CD4-positive, CD25-positive, alpha-beta regulatory T cell (primary cell): ENCODE data around the gene TBCEL. TPM values are rescaled to one million over a fixed set of nuclear protein-coding genes. Genes with fewer than 3 reads are reported as not detected.

Experiments
- ATAC-seq, 2 donors: fragments of 150-1000 bp; cut with Tn5 transposase; one replicate each; pipeline ENCODE4 v1.10.0; 2021; ENCODE audit warnings: low read depth in 2 of 2, moderate number of reproducible peaks in 2 of 2, moderate library complexity in 1 of 2
- DNase-seq, 3 donors: peaks; one replicate each; pipeline versions ENCODE4 v3.0.0 to v3.0.0-alpha.2; 2012 to 2022; ENCODE audit warnings: mixed read lengths in 1 of 3
- H3K27ac ChIP-seq: one replicate; pipeline ENCODE4 v1.7.0; 2013; ENCODE audit warnings: mild to moderate bottlenecking, low read length; ENCODE audit not compliant: insufficient read depth, poor library complexity, severe bottlenecking
- H3K27me3 ChIP-seq: one replicate; pipeline ENCODE4 v1.7.0; 2013; ENCODE audit warnings: low read length; ENCODE audit not compliant: control insufficient read depth, insufficient read depth
- H3K36me3 ChIP-seq: one replicate; pipeline ENCODE4 v1.7.0; 2013; ENCODE audit warnings: mild to moderate bottlenecking, low read length, moderate library complexity; ENCODE audit not compliant: control insufficient read depth, insufficient read depth
- H3K4me1 ChIP-seq: 2 replicates; pipeline ENCODE4 v1.7.0; 2013; ENCODE audit warnings: mild to moderate bottlenecking, low read length; ENCODE audit not compliant: insufficient read depth, control insufficient read depth, poor library complexity, severe bottlenecking
- H3K4me3 ChIP-seq: one replicate; pipeline ENCODE4 v1.7.0; 2013; ENCODE audit warnings: low read depth, mild to moderate bottlenecking, low read length, moderate library complexity
- H3K9me3 ChIP-seq, 2 experiments: 1 replicate in 1 of 2; 2 replicates in 1 of 2; pipeline ENCODE4 v1.7.0; 2013; ENCODE audit warnings: low read length in 2 of 2, mild to moderate bottlenecking in 1 of 2, moderate library complexity in 1 of 2; ENCODE audit not compliant: control insufficient read depth in 2 of 2
- H3K27ac Mint-ChIP-seq, 3 donors: one replicate each; pipeline ENCODE4 v1.8.0; 2020 to 2022; ENCODE audit warnings: mild to moderate bottlenecking in 3 of 3, mixed read lengths in 3 of 3, moderate library complexity in 2 of 3
- H3K27me3 Mint-ChIP-seq: one replicate; pipeline ENCODE4 v1.8.0; 2022; ENCODE audit warnings: mild to moderate bottlenecking, mixed read lengths
- H3K36me3 Mint-ChIP-seq: one replicate; pipeline ENCODE4 v1.8.0; 2020; ENCODE audit warnings: mixed read lengths
- H3K4me1 Mint-ChIP-seq, 4 donors: one replicate each; pipeline ENCODE4 v1.8.0; 2020 to 2022; ENCODE audit warnings: mixed read lengths in 4 of 4, mild to moderate bottlenecking in 1 of 4
- H3K4me3 Mint-ChIP-seq, 4 donors: one replicate each; pipeline ENCODE4 v1.8.0; 2020 to 2022; ENCODE audit warnings: mild to moderate bottlenecking in 4 of 4, mixed read lengths in 4 of 4, moderate library complexity in 3 of 4
- H3K9me3 Mint-ChIP-seq, 7 donors: one replicate each; pipeline ENCODE4 v1.8.0; 2020 to 2022; ENCODE audit warnings: mixed read lengths in 7 of 7, mild to moderate bottlenecking in 3 of 7, moderate library complexity in 2 of 7
- polyA plus RNA-seq, 4 donors: library from polyadenylated mRNA; unstranded; fragments of 300-500 nt; fragmentation: Illumina TruSeq; gene quantifications; one replicate each; pipeline ENCODE4 v1.2.3, GENCODE V29; 2021
- total RNA-seq: library from RNA; stranded (reverse); gene quantifications from one replicate; pipeline ENCODE4 v1.2.3, GENCODE V29; 2022

Gene TBCEL
- total and polyA plus RNA-seq, 5 donors from 2014 or later: 2.3 to 15.9 (median 4.7) TPM

GRCh38 chr11:120988603-120989002, 35.3 kb upstream of the TBCEL start:
- DNase-seq (no peak), ATAC-seq (no peak)
- no peaks in the 10 kb centered on the region for H3K36me3 ChIP-seq
- Mint-ChIP-seq H3K9me3 (no peaks in the 10 kb centered on the region), H3K4me1 (peaks cover 0 to 9% (median 4%) of the 10 kb centered on the region in 4 donors), H3K4me3 (no peak overlapping the region), H3K27ac (peak overlapping the region in 1 of 3 donors; percentile 33), H3K36me3 (no peaks in the 10 kb centered on the region), H3K27me3 (peaks cover 32% of the 10 kb centered on the region)
- peaks cover 10% of the 10 kb centered on the region for H3K4me1 ChIP-seq
- H3K27me3 ChIP-seq: peaks cover 8% of the 10 kb centered on the region
- H3K4me3 ChIP-seq: no peak overlapping the region
- H3K27ac ChIP-seq: no peak overlapping the region
- H3K9me3 ChIP-seq: no peaks in the 10 kb centered on the region

DNA sequence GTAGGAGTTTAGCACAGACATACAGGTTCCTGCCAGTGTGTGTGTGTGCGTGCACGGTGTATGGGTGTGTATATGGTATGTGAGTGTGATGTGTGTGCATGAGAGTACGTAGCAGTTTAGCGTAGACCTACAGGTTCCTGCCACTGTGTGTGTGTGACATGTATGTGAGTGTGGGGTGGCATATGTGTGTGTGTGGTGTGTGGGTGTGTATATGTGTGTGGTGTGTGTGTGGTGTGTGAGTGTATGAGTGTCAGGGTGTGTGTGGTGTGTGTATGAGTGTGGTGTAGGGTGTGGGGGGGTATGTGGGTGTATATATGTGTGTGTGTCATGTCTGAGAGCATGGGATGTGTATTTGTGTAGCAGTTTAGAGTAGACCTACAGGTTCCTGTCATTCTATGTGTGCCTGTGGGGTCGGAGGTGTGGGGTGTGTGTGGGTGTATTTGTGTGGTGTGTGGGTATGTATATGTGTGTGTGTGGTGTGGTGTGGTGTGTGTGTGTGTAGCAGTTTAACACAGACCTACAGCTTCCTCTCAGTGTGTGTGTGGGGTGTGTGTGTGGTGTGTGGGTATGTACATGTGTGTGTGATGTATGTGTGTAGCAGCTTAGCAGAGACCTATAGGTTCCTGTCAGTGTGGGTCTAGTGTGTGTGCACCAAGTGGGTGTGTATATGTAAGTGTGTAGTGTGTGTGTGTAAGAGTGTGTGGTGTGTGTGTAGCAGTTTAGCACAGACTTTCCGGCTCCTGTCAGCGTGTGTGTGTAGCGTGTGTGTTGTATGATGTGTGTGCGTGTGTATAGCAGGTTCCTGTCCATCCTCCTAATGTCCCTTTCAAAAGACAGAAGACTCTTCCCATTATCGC, 31.8 kb upstream of the TBCEL start:
- no peak overlapping the region for H3K4me3 Mint-ChIP-seq
- DNase-seq: no peak

GRCh38 chr11:120994091-120994859, 29.6 kb upstream of the TBCEL start:
- Mint-ChIP-seq H3K27me3 (peaks cover 7% of the 10 kb centered on the region), H3K27ac (no peak overlapping the region), H3K4me3 (no peak overlapping the region), H3K9me3 (no peaks in the 10 kb centered on the region), H3K4me1 (no peaks in the 10 kb centered on the region), H3K36me3 (no peaks in the 10 kb centered on the region)
- DNase-seq (no peak), ATAC-seq (no peak)
- no peaks in the 10 kb centered on the region for H3K36me3 ChIP-seq
- peaks cover 7% of the 10 kb centered on the region for H3K27me3 ChIP-seq
- H3K4me1 ChIP-seq: no peaks in the 10 kb centered on the region
- H3K27ac ChIP-seq: no peak overlapping the region
- no peak overlapping the region for H3K4me3 ChIP-seq
- no peaks in the 10 kb centered on the region for H3K9me3 ChIP-seq

More for the DNA sequence above, 31.8 kb upstream of the TBCEL start:
- H3K4me1 Mint-ChIP-seq: no peaks in the 10 kb centered on the region
- Histone ChIP-seq H3K27ac (no peak overlapping the region), H3K4me3 (no peak overlapping the region), H3K27me3 (peaks cover 7% of the 10 kb centered on the region), H3K36me3 (no peaks in the 10 kb centered on the region), H3K4me1 (no peaks in the 10 kb centered on the region), H3K9me3 (no peaks in the 10 kb centered on the region)
- peaks cover 8% of the 10 kb centered on the region for H3K27me3 Mint-ChIP-seq
- H3K36me3 Mint-ChIP-seq: no peaks in the 10 kb centered on the region
- ATAC-seq: no peak
- H3K27ac Mint-ChIP-seq: no peak overlapping the region
- no peaks in the 10 kb centered on the region for H3K9me3 Mint-ChIP-seq

GRCh38 chr11:120995184-120995583, 28.7 kb upstream of the TBCEL start:
- Histone ChIP-seq H3K9me3 (no peaks in the 10 kb centered on the region), H3K36me3 (no peaks in the 10 kb centered on the region), H3K27ac (no peak overlapping the region), H3K27me3 (peaks cover 7% of the 10 kb centered on the region), H3K4me1 (no peaks in the 10 kb centered on the region), H3K4me3 (no peak overlapping the region)
- Mint-ChIP-seq H3K4me3 (no peak overlapping the region), H3K9me3 (no peaks in the 10 kb centered on the region), H3K27ac (no peak overlapping the region), H3K4me1 (no peaks in the 10 kb centered on the region), H3K27me3 (peaks cover 10% of the 10 kb centered on the region), H3K36me3 (no peaks in the 10 kb centered on the region)
- ATAC-seq (no peak), DNase-seq (no peak)

- no peaks in the 10 kb centered on the region for H3K9me3 Mint-ChIP-seq
- no peak for ATAC-seq
- H3K27ac Mint-ChIP-seq: no peak overlapping the region
- no peaks in the 10 kb centered on the region for H3K4me1 ChIP-seq
- H3K4me1 Mint-ChIP-seq: no peaks in the 10 kb centered on the region
- no peak overlapping the region for H3K4me3 ChIP-seq
- no peaks in the 10 kb centered on the region for H3K9me3 ChIP-seq
- H3K4me3 Mint-ChIP-seq: no peak overlapping the region
- no peaks in the 10 kb centered on the region for H3K36me3 Mint-ChIP-seq
- no peaks in the 10 kb centered on the region for H3K36me3 ChIP-seq
- H3K27ac ChIP-seq: no peak overlapping the region
- peaks cover 13% of the 10 kb centered on the region for H3K27me3 Mint-ChIP-seq
- H3K27me3 ChIP-seq: peaks cover 3% of the 10 kb centered on the region
- DNase-seq: no peak
Observed at GRCh38 chr11:120996973-120997372, 26.9 kb upstream of the TBCEL start.

- Mint-ChIP-seq H3K27me3 (peaks cover 15% of the 10 kb centered on the region), H3K4me1 (no peaks in the 10 kb centered on the region), H3K27ac (no peak overlapping the region), H3K9me3 (peaks cover 0 to 5% (median 0%) of the 10 kb centered on the region in 7 donors), H3K4me3 (no peak overlapping the region), H3K36me3 (no peaks in the 10 kb centered on the region)
- H3K4me3 ChIP-seq: no peak overlapping the region
- H3K36me3 ChIP-seq: no peaks in the 10 kb centered on the region
- H3K27ac ChIP-seq: no peak overlapping the region
- DNase-seq: no peak
- no peak for ATAC-seq
- no peaks in the 10 kb centered on the region for H3K4me1 ChIP-seq
- no peaks in the 10 kb centered on the region for H3K9me3 ChIP-seq
- H3K27me3 ChIP-seq: peaks cover 3% of the 10 kb centered on the region
Observed at GRCh38 chr11:120998581-120998980, 25.3 kb upstream of the TBCEL start.

- ATAC-seq: no peak
Observed at GRCh38 chr11:121004206-121004840, 19.6 kb upstream of the TBCEL start.

More at GRCh38 chr11:121004206-121004840, 19.6 kb upstream of the TBCEL start:
- no peaks in the 10 kb centered on the region for H3K36me3 ChIP-seq
- H3K9me3 Mint-ChIP-seq: peaks cover 0 to 9% (median 5%) of the 10 kb centered on the region in 7 donors
- H3K4me1 ChIP-seq: no peaks in the 10 kb centered on the region
- no peak overlapping the region for H3K4me3 ChIP-seq
- no peak overlapping the region for H3K4me3 Mint-ChIP-seq
- H3K9me3 ChIP-seq: peaks cover 3 to 8% of the 10 kb centered on the region in 2 experiments
- H3K27me3 Mint-ChIP-seq: peaks cover 27% of the 10 kb centered on the region
- H3K36me3 Mint-ChIP-seq: no peaks in the 10 kb centered on the region
- DNase-seq: no peak
- H3K27ac ChIP-seq: no peak overlapping the region
- H3K27ac Mint-ChIP-seq: no peak overlapping the region
- H3K4me1 Mint-ChIP-seq: no peaks in the 10 kb centered on the region
- peaks cover 13% of the 10 kb centered on the region for H3K27me3 ChIP-seq
